ENCODE measurements around the gene PCBP1.
A peak's percentile ranks its signal among the peaks of the same experiment; 100 is the strongest.
"Not testable (repeated sequence)": the region's sequence is repeated elsewhere in the genome, so short reads cannot be mapped to it uniquely, and the experiment has no call there.

PCBP1 gene

GRCh38 chr2:70086838-70087701 is at the start of gene PCBP1:
Gene PCBP1, plus strand, starts transcription at chr2:70087477. Its CDS starts 267 bp downstream, at chr2:70087744.
- DNase-seq: peak; percentile 96

DNA sequence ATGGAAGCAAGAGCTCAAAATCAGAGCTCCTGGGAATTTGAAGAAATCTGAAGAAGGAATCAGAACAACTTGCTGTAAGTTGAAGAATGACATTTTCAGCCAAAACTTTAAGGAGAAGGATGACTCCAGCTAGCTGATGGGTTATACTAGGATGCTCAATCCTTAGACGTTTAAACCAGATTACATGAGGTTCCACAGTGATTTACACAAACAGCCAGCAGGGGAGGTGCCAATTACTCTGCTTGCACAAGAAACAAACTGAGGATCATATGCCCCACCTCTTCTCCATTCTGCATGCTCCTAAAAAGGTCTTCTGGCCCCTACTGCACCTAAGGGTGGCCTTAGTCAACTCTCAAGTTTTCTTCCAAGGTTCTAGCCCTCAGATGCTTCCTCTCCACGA is 47.9 kb upstream of the PCBP1 start:
- no peak for DNase-seq

DNA sequence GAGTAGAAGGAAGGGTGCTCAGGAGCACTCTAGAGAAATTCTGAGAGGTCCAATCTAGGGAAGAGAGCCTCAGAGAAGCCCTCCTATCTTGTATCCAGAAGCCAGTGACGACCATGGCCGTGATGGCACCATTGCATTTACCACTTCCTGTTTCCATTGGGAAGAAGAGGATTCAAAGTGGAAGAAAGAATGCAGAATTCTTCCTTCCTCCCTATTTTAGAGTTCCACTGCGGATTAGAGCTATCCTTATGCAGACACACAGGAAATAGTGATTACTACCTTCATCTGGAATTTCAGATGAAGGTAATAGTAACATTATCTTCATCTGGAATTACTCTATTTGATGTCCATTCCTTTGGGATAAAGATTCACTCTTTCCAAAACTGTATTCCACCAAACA is 45.6 kb upstream of the PCBP1 start:
- no peak for DNase-seq

DNA sequence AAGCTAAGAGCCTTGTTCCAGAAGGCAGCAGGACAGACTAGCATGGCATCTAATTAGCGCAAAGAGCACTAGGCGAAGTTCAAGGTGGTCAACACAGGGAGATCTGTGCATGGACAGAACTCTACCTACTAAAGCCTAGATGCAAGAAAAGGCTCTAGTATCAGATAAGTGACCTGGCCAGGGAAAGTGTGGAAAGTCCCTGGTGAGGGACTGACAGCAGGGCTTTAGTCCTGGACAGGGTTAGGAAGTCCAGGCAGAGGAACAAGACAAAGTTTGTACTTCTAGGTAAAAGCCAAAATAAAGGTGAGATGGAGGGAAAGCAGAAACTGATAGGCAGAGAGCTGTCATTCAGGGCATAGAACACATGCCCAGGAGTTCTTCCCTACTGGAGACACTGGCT is 45.0 kb upstream of the PCBP1 start:
- DNase-seq: no peak

DNA sequence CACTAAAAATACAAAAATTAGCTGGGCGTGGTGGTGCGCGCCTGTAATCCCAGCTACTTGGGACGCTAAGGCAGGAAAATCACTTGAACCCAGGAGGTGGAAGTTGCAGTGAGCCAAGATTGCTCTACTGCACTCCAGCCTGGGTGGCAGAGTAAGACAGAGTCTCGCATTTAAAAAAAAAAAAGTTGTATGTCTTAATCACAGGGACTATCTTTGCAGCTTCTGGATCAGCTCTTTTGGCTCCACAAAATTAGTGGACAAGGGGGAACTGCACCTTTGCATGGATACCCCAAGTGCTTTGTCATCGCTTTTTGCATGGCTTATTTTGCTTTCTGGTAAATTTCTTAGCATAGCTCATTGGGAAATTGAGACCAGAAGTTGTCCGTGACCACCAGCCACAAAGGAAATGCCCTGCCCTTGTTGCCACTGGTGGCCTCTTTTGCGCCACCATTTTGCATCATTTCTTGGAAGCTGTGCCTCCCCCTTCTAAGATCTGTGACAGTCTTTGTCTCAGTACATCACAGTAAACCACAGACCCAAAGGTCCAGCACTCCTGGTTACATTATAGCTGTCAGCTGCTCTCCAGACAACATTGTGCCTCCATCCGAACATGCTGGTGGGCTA is 43.9 kb upstream of the PCBP1 start:
- DNase-seq: peak; percentile 6

DNA sequence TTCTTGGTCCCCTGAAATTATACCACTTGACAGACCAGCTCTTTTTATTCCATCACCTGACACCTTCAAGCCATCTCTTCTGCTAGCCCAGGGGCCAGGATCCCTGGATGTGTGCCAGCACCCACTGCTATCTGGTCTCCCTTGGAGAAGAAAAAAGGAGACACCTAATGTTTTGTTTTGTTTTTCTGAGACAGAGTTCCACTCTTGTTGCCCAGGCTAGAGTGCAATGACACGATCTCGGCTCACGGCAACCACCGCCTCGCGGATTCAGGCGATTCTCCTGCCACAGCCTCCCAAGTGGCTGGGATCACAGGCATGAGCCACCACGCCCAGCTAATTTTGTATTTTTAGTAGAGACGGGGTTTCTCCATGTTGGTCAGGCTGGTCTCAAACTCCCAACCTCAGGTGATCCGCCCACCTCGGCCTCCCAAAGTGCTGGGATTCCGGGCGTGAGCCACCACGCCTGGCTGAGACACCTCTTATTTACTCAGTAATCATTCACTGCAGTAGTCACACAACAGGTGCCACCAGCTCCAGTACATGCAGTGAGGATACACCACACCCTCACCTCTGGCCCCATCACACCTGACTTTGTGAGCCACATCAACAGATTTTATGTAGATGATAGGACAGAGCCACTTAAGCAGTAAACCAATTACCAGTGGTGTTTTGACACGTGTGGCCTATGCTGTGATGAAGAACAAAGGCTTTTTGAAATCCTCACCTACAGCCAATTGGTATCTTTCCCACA is 42.8 kb upstream of the PCBP1 start:
- DNase-seq: no peak

DNA sequence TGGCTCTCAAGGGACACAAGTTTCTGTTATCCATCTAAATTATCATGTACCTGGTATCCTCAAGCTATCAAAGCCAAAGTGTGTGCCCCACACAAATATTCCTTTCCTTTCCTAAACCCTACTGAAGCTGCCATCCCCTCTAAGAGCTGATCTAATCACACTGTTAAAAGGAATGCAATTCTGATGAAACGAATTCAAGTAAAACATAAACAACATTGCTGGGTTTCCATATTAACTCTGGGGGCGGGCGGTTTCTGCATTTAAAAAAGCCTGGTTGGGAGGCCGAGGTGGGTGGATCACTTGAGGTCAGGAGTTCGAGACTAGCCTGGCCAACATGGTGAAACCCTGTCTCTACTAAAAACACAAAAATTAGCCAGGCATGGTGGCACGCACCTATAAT is 41.9 kb upstream of the PCBP1 start:
- no peak for DNase-seq

DNA sequence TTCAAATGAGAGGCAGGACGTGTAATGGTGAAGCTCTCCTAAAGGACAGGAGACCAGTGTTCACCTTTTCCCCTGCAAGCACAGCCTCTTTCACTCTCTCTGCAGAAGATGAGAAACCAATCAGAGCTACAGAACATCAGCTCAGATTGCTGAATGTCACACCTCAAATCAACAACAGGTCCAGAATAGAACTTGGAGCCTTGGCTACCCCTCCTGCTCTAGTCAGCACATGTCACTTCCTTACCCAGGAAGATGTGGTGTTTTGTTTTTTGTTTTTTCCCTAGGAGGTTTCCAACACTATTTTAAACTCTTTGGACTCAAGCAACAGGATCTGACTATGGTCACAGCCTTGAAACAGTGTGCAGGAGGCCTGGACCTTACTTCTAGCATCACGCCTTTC is 41.3 kb upstream of the PCBP1 start:
- DNase-seq: no peak

GRCh38 chr2:70046534-70046933 is 40.7 kb upstream of the PCBP1 start:
- no peak for DNase-seq

DNA sequence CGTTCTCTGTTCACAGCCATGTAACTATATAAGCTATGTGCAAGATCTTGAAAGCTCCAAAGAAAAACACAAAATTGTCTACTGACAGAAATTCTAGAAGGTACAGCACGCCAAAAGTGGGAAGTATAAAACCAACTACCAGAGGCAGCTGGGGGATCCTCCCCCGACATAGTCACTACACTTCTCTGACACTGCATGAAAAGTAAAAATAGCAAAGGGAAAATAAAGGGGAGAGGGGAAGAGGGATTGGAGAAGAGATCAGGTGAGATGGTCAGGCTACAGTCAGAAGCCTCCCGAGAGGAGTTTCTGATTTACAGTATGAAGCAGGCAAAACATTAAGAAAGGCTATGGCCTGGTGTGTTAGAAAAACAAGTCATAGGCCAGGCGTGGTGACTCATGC is 39.8 kb upstream of the PCBP1 start:
- DNase-seq: no peak

- DNase-seq: no peak
These were observed 38.0 kb upstream of the PCBP1 start for GRCh38 chr2:70049255-70049654.

DNA sequence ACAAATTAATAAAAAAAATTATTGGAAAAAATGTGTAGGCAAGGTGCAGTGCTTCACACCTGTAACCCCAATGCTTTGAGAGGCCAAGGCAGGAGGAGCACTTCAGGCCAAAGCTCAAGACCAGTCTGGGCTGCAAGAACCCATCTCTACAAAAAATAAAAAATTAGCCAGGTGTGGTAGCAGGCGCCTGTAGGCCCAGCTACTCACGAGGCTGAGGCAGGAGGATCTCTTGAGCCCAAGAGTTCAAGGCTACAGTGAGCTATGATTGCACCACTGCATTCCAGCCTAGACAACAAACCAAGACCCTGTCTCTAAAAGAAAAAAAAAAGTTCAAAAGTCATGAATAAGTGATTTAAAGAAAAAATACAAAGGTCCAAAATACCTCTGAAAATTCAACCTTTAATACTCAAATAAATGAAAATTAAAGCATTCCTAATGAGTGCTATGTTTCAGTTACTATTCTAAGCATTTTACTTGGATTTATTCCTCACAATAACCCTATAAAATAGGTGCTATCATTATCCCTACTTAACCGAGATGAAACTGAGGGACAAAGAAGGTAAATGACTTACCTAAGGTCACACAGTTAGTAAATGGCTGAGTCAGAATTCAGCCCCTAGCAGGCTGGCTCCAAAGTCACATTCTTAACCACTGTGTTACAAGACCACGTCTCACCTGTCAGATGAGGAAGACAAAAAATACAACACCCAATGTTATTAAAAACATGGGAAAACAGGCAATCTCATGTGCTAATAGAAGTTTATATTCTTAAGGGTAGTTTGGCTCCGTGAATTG is 36.4 kb upstream of the PCBP1 start:
- no peak for DNase-seq

DNA sequence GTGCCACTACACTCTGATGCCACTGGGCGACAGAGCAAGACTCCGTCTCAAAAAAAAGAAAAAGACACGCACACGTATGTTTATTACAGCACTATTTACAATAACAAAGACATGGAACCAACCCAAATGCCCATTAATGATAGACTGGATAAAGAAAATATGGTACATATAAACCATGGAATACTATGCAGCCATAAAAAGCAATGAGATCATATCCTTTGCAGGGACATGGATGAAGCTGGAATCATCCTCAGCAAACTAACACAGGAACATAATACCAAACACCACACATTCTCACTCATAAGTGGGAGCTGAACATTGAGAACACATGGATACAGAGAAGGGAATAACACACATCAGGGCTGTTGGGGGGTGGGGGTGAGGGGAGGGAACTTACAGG is 32.0 kb upstream of the PCBP1 start:
- not testable (repeated sequence) for DNase-seq

DNA sequence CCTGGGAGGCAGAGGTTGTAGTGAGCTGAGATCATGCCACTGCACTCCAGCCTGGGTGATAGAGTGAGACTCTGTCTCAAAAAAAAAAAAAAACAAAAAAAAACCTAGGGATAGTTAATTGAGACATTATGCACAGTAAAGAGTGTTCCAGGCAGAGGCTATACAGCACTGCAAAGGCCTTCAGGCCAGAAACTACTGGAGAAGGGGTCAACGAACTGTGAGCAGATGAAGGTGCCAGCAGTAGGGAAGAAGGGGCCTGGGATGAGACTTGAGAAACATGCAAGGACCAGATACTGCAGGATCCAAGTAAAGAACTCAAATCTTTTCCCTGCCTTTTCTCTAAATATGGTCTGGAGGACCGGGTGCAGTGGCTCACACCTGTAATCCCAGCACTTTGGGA is 26.0 kb upstream of the PCBP1 start:
- no peak for DNase-seq

DNA sequence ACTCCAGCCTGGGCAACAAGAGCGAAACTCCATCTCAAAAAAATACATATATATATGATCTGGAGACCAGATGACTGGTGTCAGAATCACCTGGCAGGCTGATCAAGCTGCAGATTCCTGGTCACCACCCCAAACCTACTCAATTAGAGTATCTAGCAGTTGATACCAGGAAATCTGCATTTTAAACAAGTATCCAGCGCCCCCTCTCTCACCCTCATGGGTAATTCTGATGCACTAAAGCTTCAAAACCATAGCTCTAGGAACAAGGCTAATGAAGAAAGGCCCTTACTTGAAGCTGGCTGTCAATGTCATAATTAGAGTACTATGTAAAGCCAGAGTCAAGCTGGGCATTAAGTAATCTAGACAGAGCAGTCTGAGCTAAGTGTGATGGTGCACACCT is 25.0 kb upstream of the PCBP1 start:
- DNase-seq: no peak

GRCh38 chr2:70068119-70068518 is 19.2 kb upstream of the PCBP1 start:
- no peak for DNase-seq

GRCh38 chr2:70069049-70069448 is 18.2 kb upstream of the PCBP1 start:
- DNase-seq: peak; percentile 88

DNA sequence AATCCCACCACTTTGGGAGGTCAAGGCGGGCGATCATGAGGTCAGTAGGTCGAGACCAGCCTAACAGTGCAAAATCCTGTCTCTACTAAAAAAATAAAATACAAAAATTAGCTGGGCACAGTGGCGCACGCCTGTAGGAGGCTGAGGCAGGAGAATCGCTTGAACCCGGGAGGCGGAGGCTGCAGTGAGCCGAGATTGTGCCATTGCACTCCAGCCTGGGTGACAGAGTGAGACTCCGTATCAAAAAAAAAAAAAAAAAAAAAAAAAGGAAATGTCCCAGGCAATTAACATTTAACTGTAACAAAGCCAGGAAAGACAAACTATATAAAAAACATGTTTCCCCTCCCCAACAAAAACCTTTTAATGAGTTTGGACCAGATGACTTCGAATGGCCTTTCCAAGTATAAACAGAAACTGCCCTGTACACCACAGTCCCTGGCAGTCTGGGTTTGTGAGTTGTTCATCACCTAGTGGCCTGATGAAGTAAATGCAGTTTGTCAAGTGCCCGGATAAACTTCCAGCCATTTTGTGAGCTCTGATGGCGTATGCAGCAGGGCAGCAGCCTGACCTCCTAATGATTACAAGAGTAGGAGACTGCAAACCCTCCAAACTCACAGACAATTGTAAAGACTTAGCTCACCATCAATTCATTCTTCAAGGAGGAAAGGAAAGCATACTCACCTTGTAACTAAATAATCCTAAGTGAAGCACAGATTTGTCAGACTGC is 16.6 kb upstream of the PCBP1 start:
- DNase-seq: peak; percentile 62

GRCh38 chr2:70073493-70073892 is 13.8 kb upstream of the PCBP1 start:
- DNase-seq: no peak

DNA sequence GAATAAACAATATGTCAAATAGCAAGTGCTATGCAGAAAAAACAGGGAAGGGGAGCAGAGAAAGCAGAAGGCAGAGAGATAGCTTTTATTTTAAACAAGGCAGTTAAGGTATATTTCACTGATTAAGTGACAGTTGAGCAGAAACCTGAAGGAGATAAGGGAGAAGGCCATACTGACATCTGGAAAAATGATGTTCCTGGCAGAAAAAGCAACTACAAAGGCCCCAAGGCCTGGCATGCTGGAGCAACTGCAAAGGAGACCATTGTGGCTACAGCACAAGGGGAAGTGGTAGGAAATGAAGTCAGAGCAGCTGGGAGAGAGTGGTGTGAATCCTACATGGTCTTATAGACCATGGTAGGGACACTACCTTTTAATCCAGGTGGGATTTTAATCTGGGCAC is 8.9 kb upstream of the PCBP1 start:
- DNase-seq: no peak

DNA sequence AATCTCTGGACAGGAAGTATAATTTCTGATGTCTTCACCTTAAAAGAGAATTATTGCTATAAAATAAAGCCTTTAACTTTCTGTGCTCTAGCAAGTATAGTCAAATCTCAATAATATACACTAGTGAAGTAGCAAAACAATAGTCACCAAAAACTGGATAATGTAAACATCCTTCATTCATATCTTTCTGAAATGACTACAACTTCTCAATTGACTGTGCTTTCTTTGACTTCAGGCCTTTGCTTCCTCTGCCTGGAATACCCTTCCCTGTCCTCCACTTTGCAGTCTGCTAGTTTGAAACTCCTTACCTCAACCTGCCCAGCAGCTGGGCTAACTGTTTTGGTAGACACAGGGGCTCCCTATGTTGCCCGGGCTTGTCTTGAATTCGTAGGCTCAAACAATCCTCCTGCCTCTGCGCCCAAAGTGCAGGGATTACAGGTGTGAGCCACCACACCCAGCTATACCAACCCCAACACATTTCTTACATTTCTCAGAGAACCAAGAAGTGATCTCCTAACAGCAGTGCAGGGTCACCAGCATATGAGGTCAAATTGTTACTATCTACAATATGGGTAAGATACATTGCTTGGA is 6.6 kb upstream of the PCBP1 start:
- no peak for DNase-seq

DNA sequence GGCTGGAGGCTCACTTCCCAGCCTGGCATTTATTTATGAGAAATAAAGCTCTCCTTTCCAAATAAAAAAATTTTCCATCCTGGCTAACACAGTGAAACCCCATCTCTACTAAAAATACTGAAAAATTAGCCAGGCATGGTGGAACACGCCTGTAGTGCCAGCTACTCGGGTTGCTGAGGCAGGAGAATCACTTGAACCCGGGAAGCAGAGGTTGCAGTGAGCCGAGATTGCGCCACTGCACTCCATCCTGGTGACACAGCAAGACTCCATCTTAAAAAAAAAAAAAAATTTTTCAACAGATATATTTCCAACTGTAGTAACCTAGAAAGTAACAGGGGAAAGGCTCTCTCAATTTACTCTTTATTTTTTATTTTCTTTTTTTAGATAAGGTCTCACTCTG is 6.1 kb upstream of the PCBP1 start:
- no peak for DNase-seq

All from stimulated activated CD4-positive, alpha-beta T cell treated with anti-CD3 and anti-CD28 coated beads, Interleukin-1b, Interleukin-23, amount 100 ng/mL, for 48 hours (primary cell).